ENCODE results near the gene TOP2A. TPM values are rescaled to one million over a fixed set of nuclear protein-coding genes. Genes with fewer than 3 reads are reported as not detected.
A peak's percentile ranks its signal among the peaks of the same experiment; 100 is the strongest.

Gene TOP2A
- total RNA-seq, 1 donor from 2014 or later, result 114 TPM

DNA sequence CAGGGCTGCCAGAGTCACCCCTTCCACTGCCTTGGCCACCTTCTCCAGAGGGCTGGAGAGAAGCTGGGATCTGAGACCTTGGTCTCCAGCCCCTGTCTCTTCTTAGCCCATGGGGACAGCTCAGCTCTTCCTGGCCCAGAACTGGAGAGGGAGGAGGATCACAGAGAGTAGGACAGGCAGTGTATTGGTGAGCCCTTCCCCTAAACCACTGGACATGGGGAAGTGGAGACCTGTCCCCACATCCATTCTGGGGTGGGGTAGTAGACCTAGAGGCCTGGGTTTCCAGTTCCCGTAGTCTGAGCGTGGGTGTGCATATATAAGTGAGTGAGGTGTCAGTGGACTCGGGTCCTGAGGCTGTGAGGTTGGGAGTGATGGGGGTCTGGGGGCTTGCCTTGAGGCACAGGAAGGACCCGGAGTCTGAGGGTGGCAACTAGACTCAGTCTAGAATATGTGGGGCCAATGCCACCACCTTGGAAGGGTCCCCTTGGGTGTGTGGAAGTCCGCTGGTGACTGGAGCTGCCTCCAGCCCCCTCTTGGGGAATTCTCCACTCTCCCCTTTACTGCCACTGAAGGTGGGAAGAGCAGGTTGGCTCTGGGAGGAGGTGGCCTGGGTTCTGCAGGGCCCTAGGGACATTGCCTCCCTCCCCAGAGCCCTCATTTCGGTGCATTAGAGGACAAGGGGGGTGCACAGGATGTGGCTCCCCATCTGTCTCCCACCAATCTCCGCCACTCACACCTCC, 73.1 kb downstream of the TOP2A start:
- H3K27ac Mint-ChIP-seq, result peak overlapping the region; percentile 97
- H3K4me3 Mint-ChIP-seq (ENCODE audit: low read depth), result peak overlapping the region; percentile 89
- H3K9me3 Mint-ChIP-seq (ENCODE audit: low read depth), result no peaks in the 10 kb centered on the region
- no peak for DNase-seq (ENCODE audit: low spot score, unreplicated experiment)
- TF ChIP-seq, protein P1, sequence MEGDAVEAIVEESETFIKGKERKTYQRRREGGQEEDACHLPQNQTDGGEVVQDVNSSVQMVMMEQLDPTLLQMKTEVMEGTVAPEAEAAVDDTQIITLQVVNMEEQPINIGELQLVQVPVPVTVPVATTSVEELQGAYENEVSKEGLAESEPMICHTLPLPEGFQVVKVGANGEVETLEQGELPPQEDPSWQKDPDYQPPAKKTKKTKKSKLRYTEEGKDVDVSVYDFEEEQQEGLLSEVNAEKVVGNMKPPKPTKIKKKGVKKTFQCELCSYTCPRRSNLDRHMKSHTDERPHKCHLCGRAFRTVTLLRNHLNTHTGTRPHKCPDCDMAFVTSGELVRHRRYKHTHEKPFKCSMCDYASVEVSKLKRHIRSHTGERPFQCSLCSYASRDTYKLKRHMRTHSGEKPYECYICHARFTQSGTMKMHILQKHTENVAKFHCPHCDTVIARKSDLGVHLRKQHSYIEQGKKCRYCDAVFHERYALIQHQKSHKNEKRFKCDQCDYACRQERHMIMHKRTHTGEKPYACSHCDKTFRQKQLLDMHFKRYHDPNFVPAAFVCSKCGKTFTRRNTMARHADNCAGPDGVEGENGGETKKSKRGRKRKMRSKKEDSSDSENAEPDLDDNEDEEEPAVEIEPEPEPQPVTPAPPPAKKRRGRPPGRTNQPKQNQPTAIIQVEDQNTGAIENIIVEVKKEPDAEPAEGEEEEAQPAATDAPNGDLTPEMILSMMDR (IDR thresholded peaks at IDR 0.05; ENCODE audit: unreplicated experiment), result no peak
- no peaks in the 10 kb centered on the region for H3K27me3 Mint-ChIP-seq
- H3K4me1 Mint-ChIP-seq (ENCODE audit: low read depth), result peaks cover 67% of the 10 kb centered on the region
- peaks cover 5% of the 10 kb centered on the region for H3K36me3 Mint-ChIP-seq (ENCODE audit: insufficient read depth)

DNA sequence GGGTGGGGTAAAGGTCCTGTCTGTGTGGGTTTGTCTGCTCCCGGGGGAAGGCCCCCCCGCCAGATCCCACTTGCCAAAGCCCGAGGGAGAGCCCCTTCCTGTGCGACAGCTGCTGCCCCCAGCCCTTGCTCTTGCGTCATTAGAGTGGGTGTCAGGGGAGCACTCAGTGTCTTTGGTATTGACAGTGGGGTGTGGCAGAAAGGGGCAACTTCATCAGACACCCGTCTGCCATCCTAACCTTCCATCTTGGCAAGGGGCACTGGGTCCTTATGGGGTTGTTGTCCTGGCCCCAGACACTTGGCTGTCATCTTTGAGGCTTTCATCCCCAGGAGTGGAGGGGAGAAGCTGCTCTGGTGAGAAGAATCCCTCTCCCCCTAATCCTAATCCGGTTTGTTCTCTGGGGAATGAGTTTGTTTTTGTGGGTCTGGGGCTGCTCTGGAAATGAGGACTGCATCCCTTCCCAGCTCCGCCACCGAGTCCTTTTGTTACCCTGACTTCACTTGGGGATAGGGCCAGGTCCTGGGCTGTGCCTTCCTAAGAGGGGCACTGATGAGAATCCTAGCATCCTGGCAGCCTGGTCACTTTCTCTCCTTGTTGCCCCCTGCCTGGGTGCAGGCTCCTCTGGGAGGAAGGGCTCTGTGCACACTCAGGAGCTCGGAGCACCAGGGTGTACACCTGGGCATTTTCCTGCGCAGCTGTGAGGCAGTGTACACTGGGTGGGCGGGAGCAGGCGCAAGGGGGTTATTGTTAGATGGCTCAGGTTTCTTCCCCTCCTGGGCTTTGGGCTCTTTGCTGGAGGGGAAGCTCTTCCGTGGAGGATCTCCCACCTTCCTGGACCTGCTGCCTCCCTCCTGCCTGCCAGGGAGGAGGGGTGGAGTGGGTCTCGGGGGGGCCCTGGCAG, 74.2 kb downstream of the TOP2A start:
- peak overlapping the region; percentile 89 for H3K4me3 Mint-ChIP-seq (ENCODE audit: low read depth)
- H3K9me3 Mint-ChIP-seq (ENCODE audit: low read depth), result no peaks in the 10 kb centered on the region
- peaks cover 4% of the 10 kb centered on the region for H3K36me3 Mint-ChIP-seq (ENCODE audit: insufficient read depth)
- H3K27ac Mint-ChIP-seq, result peak overlapping the region; percentile 97
- no peaks in the 10 kb centered on the region for H3K27me3 Mint-ChIP-seq
- DNase-seq (ENCODE audit: low spot score, unreplicated experiment), result no peak
- TF ChIP-seq, protein P1 (IDR thresholded peaks at IDR 0.05; ENCODE audit: unreplicated experiment), result no peak
- peaks cover 62% of the 10 kb centered on the region for H3K4me1 Mint-ChIP-seq (ENCODE audit: low read depth)

DNA sequence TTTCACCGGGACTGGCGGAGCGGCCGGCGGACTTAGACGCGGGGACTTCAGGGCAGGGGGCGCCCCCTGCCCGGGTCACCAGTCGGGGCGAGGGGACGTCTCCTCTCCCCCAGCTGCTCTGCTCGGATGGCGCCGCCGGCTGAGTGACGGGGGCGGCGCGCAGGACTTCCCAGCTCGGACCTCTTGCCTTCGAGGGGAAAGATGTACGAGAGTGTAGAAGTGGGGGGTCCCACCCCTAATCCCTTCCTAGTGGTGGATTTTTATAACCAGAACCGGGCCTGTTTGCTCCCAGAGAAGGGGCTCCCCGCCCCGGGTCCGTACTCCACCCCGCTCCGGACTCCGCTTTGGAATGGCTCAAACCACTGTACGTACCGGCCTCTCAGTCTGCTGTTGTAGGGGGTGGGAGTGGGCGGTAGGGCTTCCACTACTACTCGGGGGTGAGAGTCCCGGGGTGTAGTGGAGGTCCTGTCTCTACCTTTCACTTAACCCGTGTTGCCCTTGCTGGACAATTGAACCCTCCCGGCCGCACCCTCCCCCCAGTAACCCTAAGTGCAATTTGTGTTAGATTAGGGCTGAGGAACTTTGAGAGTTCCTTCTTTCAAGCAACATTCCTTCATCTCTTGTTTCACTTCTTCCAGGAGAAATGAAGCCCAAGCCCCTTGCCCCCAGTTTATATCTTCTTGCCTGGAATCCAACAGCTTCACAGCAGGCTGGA, 75.0 kb downstream of the TOP2A start:
- TF ChIP-seq, protein P1 (IDR thresholded peaks at IDR 0.05; ENCODE audit: unreplicated experiment), result peak; percentile 8
- H3K4me1 Mint-ChIP-seq (ENCODE audit: low read depth), result peaks cover 62% of the 10 kb centered on the region
- no peaks in the 10 kb centered on the region for H3K9me3 Mint-ChIP-seq (ENCODE audit: low read depth)
- H3K36me3 Mint-ChIP-seq (ENCODE audit: insufficient read depth), result peaks cover 4% of the 10 kb centered on the region
- H3K27ac Mint-ChIP-seq, result peak overlapping the region; percentile 97
- no peak for DNase-seq (ENCODE audit: low spot score, unreplicated experiment)
- peak overlapping the region; percentile 89 for H3K4me3 Mint-ChIP-seq (ENCODE audit: low read depth)
- no peaks in the 10 kb centered on the region for H3K27me3 Mint-ChIP-seq

DNA sequence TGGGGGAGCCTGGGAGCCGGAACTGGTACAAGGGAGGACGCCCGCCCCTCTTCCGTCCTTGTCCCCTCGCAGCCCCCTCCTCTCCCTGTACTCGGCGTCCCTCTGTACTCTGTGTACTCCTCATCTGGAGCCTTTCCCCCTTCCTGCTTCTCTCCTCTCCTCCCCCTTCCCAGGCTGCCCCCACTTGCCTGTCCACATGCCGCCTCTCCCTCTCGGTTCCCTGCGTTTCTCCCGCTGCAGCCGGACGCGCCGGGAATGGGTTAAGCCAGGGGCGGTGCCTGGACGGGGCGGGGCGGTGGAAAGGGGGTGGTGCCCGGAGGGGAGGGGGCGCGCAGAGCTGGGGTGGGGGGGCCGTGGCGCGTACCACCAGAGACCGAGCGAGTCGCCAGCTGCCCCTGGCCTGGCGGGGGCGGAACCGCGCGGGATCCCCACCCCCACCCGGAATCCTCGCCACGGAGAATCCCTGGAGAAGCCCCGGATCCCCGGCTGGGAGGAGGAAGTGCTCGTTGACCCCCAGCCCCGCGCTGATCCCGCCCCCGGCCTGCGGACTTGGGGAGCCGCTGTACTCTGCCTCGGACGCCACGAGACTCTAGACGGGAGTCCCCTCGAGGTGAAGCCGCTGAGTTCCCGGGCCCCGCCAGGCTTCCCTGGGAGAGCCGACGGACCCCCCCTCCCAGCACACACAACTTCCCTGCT, 75.7 kb downstream of the TOP2A start:
- H3K36me3 Mint-ChIP-seq (ENCODE audit: insufficient read depth), result peaks cover 4% of the 10 kb centered on the region
- H3K4me3 Mint-ChIP-seq (ENCODE audit: low read depth), result peak overlapping the region; percentile 89
- H3K27ac Mint-ChIP-seq, result peak overlapping the region; percentile 98
- peak; percentile 74 for DNase-seq (ENCODE audit: low spot score, unreplicated experiment)
- TF ChIP-seq, protein P1 (IDR thresholded peaks at IDR 0.05; ENCODE audit: unreplicated experiment), result no peak
- H3K9me3 Mint-ChIP-seq (ENCODE audit: low read depth), result no peaks in the 10 kb centered on the region
- no peaks in the 10 kb centered on the region for H3K27me3 Mint-ChIP-seq
- H3K4me1 Mint-ChIP-seq (ENCODE audit: low read depth), result peaks cover 60% of the 10 kb centered on the region

Measured in progenitor cell of endocrine pancreas (in vitro differentiated cells).